PC-9 (cell line): ENCODE results near the gene DRAXIN. TPM values are rescaled to one million over a fixed set of nuclear protein-coding genes. Genes with fewer than 3 reads are reported as not detected.

ENCODE experiments used
- BruUV-seq: library from RNA; stranded (reverse); fragments of 400-500 nt; replicated peaks from 2 replicates; lab custom pipeline; 2021; lab: Mats Ljungman, UMichigan
- CTCF ChIA-PET: fragments of 300-600 bp; sonication (Branson Sonifier 250); formaldehyde crosslinking; loops from one replicate; lab custom pipeline; 2022; ENCODE audit warnings: antibody characterized with exemption; lab: Charles Lee
- POLR2A ChIA-PET: fragments of 300-600 bp; sonication (Branson Sonifier 250); formaldehyde crosslinking; loops from one replicate; lab custom pipeline; 2022; ENCODE audit warnings: antibody characterized with exemption; ENCODE audit not compliant: unreplicated experiment; lab: Charles Lee
- DNase-seq, 2 experiments: peaks; one replicate each; pipeline versions ENCODE4 v3.0.0 to v3.0.0-alpha.2; 2015 to 2022; ENCODE audit warnings: mixed read lengths in 1 of 2
- H2AFZ ChIP-seq: fragments of 200-600 bp; sonication (generic); 2 replicates; pipeline ENCODE4 v1.8.1; 2017; ENCODE audit warnings: antibody characterized with exemption
- H3F3A ChIP-seq: fragments of 200-600 bp; sonication (generic); 2 replicates; pipeline ENCODE4 v1.8.1; 2017; ENCODE audit warnings: antibody characterized with exemption, mild to moderate bottlenecking, low read depth; ENCODE audit not compliant: insufficient read depth
- H3K27ac ChIP-seq: fragments of 200-600 bp; sonication (generic); 2 replicates; pipeline ENCODE4 v1.6.1; 2016; ENCODE audit warnings: mixed run types
- H3K27me3 ChIP-seq: fragments of 200-600 bp; sonication (generic); 2 replicates; pipeline ENCODE4 v1.6.1; 2016; ENCODE audit warnings: low read depth, mixed run types; ENCODE audit not compliant: insufficient read depth
- H3K36me3 ChIP-seq: fragments of 200-600 bp; sonication (generic); 2 replicates; pipeline ENCODE4 v1.6.1; 2016; ENCODE audit warnings: low read depth, mixed run types
- H3K4me1 ChIP-seq: fragments of 200-600 bp; sonication (generic); replicated peaks from 2 replicates; pipeline ENCODE4 v1.6.1; 2016; ENCODE audit warnings: mixed run types; ENCODE audit not compliant: insufficient read depth
- H3K4me2 ChIP-seq: fragments of 200-600 bp; sonication (generic); 2 replicates; pipeline ENCODE4 v1.6.1; 2017; ENCODE audit warnings: mixed run types
- H3K4me3 ChIP-seq: fragments of 200-600 bp; sonication (generic); 2 replicates; pipeline ENCODE4 v1.6.1; 2016; ENCODE audit warnings: mixed run types
- H3K79me2 ChIP-seq: fragments of 200-600 bp; sonication (generic); 2 replicates; pipeline ENCODE4 v1.6.1; 2017; ENCODE audit warnings: low read depth, mixed run types
- H3K9me2 ChIP-seq: fragments of 200-600 bp; sonication (generic); 2 replicates; pipeline ENCODE4 v1.8.1; 2017; ENCODE audit warnings: mild to moderate bottlenecking; ENCODE audit not compliant: insufficient read depth
- H3K9me3 ChIP-seq: fragments of 200-600 bp; sonication (generic); 2 replicates; pipeline ENCODE4 v1.8.1; 2016; ENCODE audit warnings: low read depth; ENCODE audit not compliant: insufficient read depth
- H4K20me1 ChIP-seq: fragments of 200-600 bp; sonication (generic); 2 replicates; pipeline ENCODE4 v1.8.1; 2017; ENCODE audit not compliant: insufficient read depth
- EZH2 ChIP-seq: fragments of 200-600 bp; sonication (generic); IDR thresholded peaks from 2 replicates; pipeline ENCODE4 v1.8.0; 2017; ENCODE audit warnings: antibody characterized with exemption, low read depth
- intact Hi-C: fragments of 100-400 bp; cut with micrococcal nuclease; formaldehyde crosslinking; loops from one replicate; pipeline ENCODE4 v1.10.0; 2022; ENCODE audit not compliant: unreplicated experiment
- total RNA-seq: library from RNA; stranded (reverse); gene quantifications from 2 replicates; pipeline ENCODE4 v1.2.3, GENCODE V29; 2021
- TF ChIP-seq, protein P1 (sequence below): fragments of 200-600 bp; sonication (generic); conservative IDR thresholded peaks from 2 replicates; pipeline ENCODE4 v1.6.1; 2017; ENCODE audit warnings: mixed run types, antibody characterized with exemption, mild to moderate bottlenecking, moderate library complexity

The DRAXIN gene
- total RNA-seq, 1 experiment from 2014 or later, result not detected

DNA sequence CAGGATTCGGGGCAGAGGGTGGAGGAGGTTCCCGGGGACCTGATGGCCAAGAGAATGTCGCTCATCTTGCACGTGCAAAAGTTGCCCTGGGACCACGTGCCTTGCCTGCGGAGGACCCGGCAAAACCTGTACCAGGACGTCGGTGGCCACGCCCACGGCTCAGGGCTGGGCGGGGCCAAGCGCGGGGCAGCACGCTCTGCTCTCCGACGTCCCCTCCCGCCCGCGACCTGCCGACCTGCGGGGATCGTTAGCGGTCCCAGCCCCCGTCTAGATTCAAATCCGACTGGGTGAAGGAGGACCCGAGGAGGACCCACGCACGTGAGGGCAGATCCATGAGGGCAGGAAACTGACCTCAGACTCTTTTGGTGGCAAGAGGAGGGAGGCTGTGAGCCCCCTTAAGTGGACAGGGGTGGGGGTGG, 70.5 kb downstream of the DRAXIN start, which contains the start of gene C1orf167:
C1orf167 (plus strand) TSS at position 206 of the 419 bp plus-strand sequence. CDS start 2,208 bp downstream, outside the sequence.
- H3K27ac ChIP-seq, result no peak within 1 kb of the TSS
- no peaks in the 10 kb centered on the region for H3K4me1 ChIP-seq
- TF ChIP-seq, protein P1, sequence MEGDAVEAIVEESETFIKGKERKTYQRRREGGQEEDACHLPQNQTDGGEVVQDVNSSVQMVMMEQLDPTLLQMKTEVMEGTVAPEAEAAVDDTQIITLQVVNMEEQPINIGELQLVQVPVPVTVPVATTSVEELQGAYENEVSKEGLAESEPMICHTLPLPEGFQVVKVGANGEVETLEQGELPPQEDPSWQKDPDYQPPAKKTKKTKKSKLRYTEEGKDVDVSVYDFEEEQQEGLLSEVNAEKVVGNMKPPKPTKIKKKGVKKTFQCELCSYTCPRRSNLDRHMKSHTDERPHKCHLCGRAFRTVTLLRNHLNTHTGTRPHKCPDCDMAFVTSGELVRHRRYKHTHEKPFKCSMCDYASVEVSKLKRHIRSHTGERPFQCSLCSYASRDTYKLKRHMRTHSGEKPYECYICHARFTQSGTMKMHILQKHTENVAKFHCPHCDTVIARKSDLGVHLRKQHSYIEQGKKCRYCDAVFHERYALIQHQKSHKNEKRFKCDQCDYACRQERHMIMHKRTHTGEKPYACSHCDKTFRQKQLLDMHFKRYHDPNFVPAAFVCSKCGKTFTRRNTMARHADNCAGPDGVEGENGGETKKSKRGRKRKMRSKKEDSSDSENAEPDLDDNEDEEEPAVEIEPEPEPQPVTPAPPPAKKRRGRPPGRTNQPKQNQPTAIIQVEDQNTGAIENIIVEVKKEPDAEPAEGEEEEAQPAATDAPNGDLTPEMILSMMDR, result no peak
- TF ChIP-seq EZH2, result no peak
- no peaks in the 10 kb centered on the region for H3K9me2 ChIP-seq
- ChIA-PET POLR2A (no interaction called here), CTCF (no interaction called here)
- peak in 1 of 2 experiments; percentile 35 for DNase-seq
- H3K9me3 ChIP-seq, result no peaks in the 10 kb centered on the region
- no peaks in the 10 kb centered on the region for H4K20me1 ChIP-seq
- H3K4me2 ChIP-seq, result no peak within 1 kb of the TSS
- intact Hi-C loops, result no loop called here
- H3K27me3 ChIP-seq, result no peaks in the 10 kb centered on the region
- no peaks in the 10 kb centered on the region for H3F3A ChIP-seq
- no peak within 1 kb of the TSS for H2AFZ ChIP-seq
- no peaks in the 10 kb centered on the region for H3K79me2 ChIP-seq
- H3K36me3 ChIP-seq, result no peaks in the 10 kb centered on the region
- H3K4me3 ChIP-seq, result no peak within 1 kb of the TSS
- BruUV-seq, result no TSS peak

DNA sequence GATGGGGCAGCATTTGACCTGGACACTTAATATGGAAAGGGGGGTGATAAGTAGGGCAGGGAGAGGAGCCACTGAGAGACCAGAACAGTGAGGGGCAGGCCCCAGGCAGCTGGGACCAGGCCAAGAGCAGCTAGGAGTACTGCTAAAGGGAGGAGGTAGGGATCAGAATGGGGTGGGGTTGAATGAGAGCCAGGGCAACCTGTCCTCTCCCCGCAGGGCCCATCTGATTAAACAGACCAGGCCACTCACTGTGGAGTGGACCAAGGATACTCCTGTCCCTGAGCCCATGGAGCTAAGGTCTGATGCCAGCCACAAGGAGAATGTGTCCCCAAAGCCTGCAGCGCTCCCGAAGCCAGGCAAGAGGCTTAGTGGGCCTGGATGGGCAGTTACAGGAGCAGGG, 72.6 kb downstream of the DRAXIN start:
- Histone ChIP-seq H3K4me1 (no peaks in the 10 kb centered on the region), H3K79me2 (no peaks in the 10 kb centered on the region), H3F3A (no peaks in the 10 kb centered on the region), H3K27ac (no peak overlapping the region), H2AFZ (no peak overlapping the region), H3K27me3 (no peaks in the 10 kb centered on the region), H4K20me1 (no peaks in the 10 kb centered on the region), H3K9me3 (no peaks in the 10 kb centered on the region), H3K4me2 (no peak overlapping the region), H3K9me2 (no peaks in the 10 kb centered on the region), H3K36me3 (no peaks in the 10 kb centered on the region), H3K4me3 (no peak overlapping the region)
- intact Hi-C loops, result no loop called here
- TF ChIP-seq, protein P1, result no peak
- TF ChIP-seq EZH2, result no peak
- DNase-seq, result no peak
- POLR2A ChIA-PET, result no interaction called here
- BruUV-seq, result no TSS peak
- CTCF ChIA-PET, result no interaction called here

DNA sequence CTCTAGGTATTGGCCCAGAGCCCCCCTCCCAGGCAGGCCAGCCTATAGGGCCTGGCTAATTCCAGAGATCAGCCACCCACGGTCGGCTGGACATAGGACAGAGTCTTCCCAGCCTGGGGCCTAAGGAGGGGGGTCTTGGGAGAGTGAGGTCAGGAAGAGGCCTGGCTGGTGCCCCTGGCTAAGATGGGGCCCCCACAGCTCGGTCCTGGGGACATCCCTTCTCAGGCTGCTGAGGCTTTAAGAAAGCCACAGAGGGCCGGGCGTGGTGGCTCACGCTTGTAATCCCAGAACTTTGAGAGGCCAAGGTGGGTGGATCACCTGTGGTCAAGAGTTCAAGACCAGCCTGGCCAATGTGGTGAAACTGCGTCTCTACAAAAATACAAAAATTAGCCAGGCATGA, 73.0 kb downstream of the DRAXIN start:
- no peak overlapping the region for H3K4me3 ChIP-seq
- DNase-seq, result no peak
- no peak overlapping the region for H3K27ac ChIP-seq
- H3K9me3 ChIP-seq, result no peaks in the 10 kb centered on the region
- intact Hi-C loops, result no loop called here
- H3K27me3 ChIP-seq, result no peaks in the 10 kb centered on the region
- no peaks in the 10 kb centered on the region for H3F3A ChIP-seq
- TF ChIP-seq, protein P1, result no peak
- TF ChIP-seq EZH2, result no peak
- BruUV-seq, result no TSS peak
- no peak overlapping the region for H3K4me2 ChIP-seq
- H4K20me1 ChIP-seq, result no peaks in the 10 kb centered on the region
- POLR2A ChIA-PET, result no interaction called here
- H2AFZ ChIP-seq, result no peak overlapping the region
- CTCF ChIA-PET, result no interaction called here
- H3K79me2 ChIP-seq, result no peaks in the 10 kb centered on the region
- no peaks in the 10 kb centered on the region for H3K36me3 ChIP-seq
- H3K9me2 ChIP-seq, result no peaks in the 10 kb centered on the region
- no peaks in the 10 kb centered on the region for H3K4me1 ChIP-seq
